OCI-M2 (cell line): ENCODE measurements around the gene PRRC2A.
"Not testable (repeated sequence)": the region's sequence is repeated elsewhere in the genome, so short reads cannot be mapped to it uniquely, and the experiment has no call there.

ENCODE experiments used
- DNase-seq: peaks from one replicate; lab custom pipeline; 2025; ENCODE audit not compliant: unreplicated experiment; lab: John Stamatoyannopoulos, UW

The PRRC2A gene

GRCh38 chr6:31585491-31585890 is 35.0 kb upstream of the PRRC2A start:
- no peak for DNase-seq

GRCh38 chr6:31586008-31586407 is 34.5 kb upstream of the PRRC2A start, which contains the start of gene LST1:
TSS of gene LST1 (plus strand) at chr6:31586277. CDS start at chr6:31587300, 1,023 bp downstream.
- no peak for DNase-seq

GRCh38 chr6:31586599-31587281 is 33.8 kb upstream of the PRRC2A start:
- no peak for DNase-seq

GRCh38 chr6:31587791-31588777 is 32.4 kb upstream of the PRRC2A start:
- DNase-seq: no peak

GRCh38 chr6:31588871-31589650 is 31.5 kb upstream of the PRRC2A start:
- no peak for DNase-seq

GRCh38 chr6:31590691-31591090 is 29.8 kb upstream of the PRRC2A start:
- not testable (repeated sequence) for DNase-seq

- no peak for DNase-seq
These were observed 28.1 kb upstream of the PRRC2A start for GRCh38 chr6:31592396-31592771.

- DNase-seq: no peak
These were observed 23.5 kb upstream of the PRRC2A start for GRCh38 chr6:31597006-31597405.

- no peak for DNase-seq
These were observed 13.2 kb upstream of the PRRC2A start for GRCh38 chr6:31607317-31607716.

- no peak for DNase-seq
These were observed 10.8 kb upstream of the PRRC2A start for GRCh38 chr6:31609519-31610406.

- no peak for DNase-seq
These were observed 9.5 kb upstream of the PRRC2A start for GRCh38 chr6:31610968-31611367.

GRCh38 chr6:31614075-31614619 is 6.4 kb upstream of the PRRC2A start:
- DNase-seq: no peak

GRCh38 chr6:31614684-31615578 is 5.6 kb upstream of the PRRC2A start, which contains the start of gene AIF1:
TSS of gene AIF1 (plus strand) at chr6:31615234. CDS start at chr6:31615330, 96 bp downstream.
- no peak for DNase-seq

GRCh38 chr6:31615748-31616147 is 4.8 kb upstream of the PRRC2A start:
- no peak for DNase-seq

- DNase-seq: no peak
These were observed 3.5 kb upstream of the PRRC2A start for GRCh38 chr6:31617010-31617409.

- peak; percentile 97 for DNase-seq
These were observed 520 bp upstream of the PRRC2A start for GRCh38 chr6:31619805-31620585.

- no peak for DNase-seq
These were observed 915 bp downstream of the PRRC2A start for GRCh38 chr6:31621320-31621939.

GRCh38 chr6:31621991-31622390 is 1.5 kb downstream of the PRRC2A start:
- no peak for DNase-seq
